ENCODE measurements around the gene KANK2.

DNA sequence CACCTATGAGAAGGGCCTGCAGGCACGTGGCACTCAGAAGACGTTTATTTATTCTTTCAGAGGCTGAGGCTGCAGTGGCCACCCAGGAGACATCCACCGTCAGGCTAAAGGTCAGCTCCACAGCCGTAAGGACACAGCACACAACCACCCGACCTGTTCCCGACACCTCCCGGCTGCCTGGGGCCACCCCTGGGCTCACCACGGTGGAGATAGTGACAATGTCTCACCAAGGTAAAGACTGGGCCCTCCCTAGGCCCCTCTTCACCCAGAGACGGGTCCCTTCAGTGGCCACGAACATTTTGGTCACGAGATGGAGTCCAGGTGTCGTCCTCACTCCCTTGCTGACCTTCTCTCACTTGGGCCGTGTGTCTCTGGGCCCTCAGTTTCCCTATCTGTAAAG is 74.2 kb downstream of the KANK2 start:
- no peak for TF ChIP-seq POLR2A (IDR thresholded peaks at IDR 0.05; ENCODE audit: low read length)
- no peak for TF ChIP-seq GATA1 (IDR thresholded peaks at IDR 0.05; ENCODE audit: low read depth, low read length)

All from erythroblast (primary cell).